B cell (primary cell): ENCODE results near the gene JKAMP. TPM values are rescaled to one million over a fixed set of nuclear protein-coding genes. Genes with fewer than 3 reads are reported as not detected.

Experiments
- ATAC-seq: fragments of 200-7000 bp; cut with Tn5 transposase; one replicate; pipeline ENCODE4 v1.10.0; 2021; ENCODE audit warnings: low read depth, mild to moderate bottlenecking, moderate number of reproducible peaks, moderate library complexity
- CTCF ChIA-PET: fragments of 350-600 bp; sonication (Branson Sonifier 250); formaldehyde crosslinking; loops from one replicate; lab custom pipeline; 2021; ENCODE audit warnings: antibody characterized with exemption, inconsistent platforms; lab: Charles Lee
- POLR2A ChIA-PET: fragments of 350-600 bp; sonication (Branson Sonifier 250); formaldehyde crosslinking; loops from one replicate; lab custom pipeline; 2021; ENCODE audit warnings: antibody characterized with exemption; lab: Charles Lee
- DNase-seq: peaks from one replicate; pipeline ENCODE4 v3.0.0; 2013
- H2AFZ ChIP-seq: 2 replicates; pipeline ENCODE4 v1.6.1; 2012; ENCODE audit warnings: mild to moderate bottlenecking, low read depth, low read length; ENCODE audit not compliant: insufficient read depth, poor library complexity, severe bottlenecking
- H3K27ac ChIP-seq, 2 donors: 1 replicate in 1 of 2; 2 replicates in 1 of 2; pipeline ENCODE4 v1.5.1; 2012 to 2013; ENCODE audit warnings: low read length in 2 of 2, mild to moderate bottlenecking in 2 of 2, moderate library complexity in 1 of 2
- H3K27me3 ChIP-seq, 4 experiments: fragments of 200-600 bp in 1 of 4; sonication (generic) in 1 of 4; replicated peaks in 1 of 4; 1 replicate in 2 of 4; 2 replicates in 2 of 4; pipeline versions ENCODE4 v1.6.1 to v1.7.0; 2013 to 2016; ENCODE audit warnings: low read length in 3 of 4, mild to moderate bottlenecking in 2 of 4, mixed read lengths in 1 of 4, moderate library complexity in 1 of 4; ENCODE audit not compliant: insufficient read depth in 4 of 4, control insufficient read depth in 3 of 4; ENCODE audit errors: control extremely low read depth in 1 of 4
- H3K36me3 ChIP-seq, 2 experiments: replicated peaks in 1 of 2; 1 replicate in 1 of 2; 2 replicates in 1 of 2; pipeline versions ENCODE4 v1.6.1 to v1.7.1; 2013; ENCODE audit warnings: low read length in 1 of 2; ENCODE audit not compliant: insufficient read depth in 2 of 2, control insufficient read depth in 1 of 2; ENCODE audit errors: control extremely low read depth in 1 of 2, extremely low read depth in 1 of 2
- H3K4me1 ChIP-seq, 2 donors: fragments of 200-600 bp in 1 of 2; sonication (generic) in 1 of 2; 1 replicate in 1 of 2; 2 replicates in 1 of 2; pipeline versions ENCODE4 v1.5.1 to v1.6.1; 2013 to 2017; ENCODE audit warnings: low read length in 2 of 2; ENCODE audit not compliant: control insufficient read depth in 2 of 2, insufficient read depth in 2 of 2
- H3K4me2 ChIP-seq: replicated peaks from 2 replicates; pipeline ENCODE3; 2012; ENCODE audit warnings: mild to moderate bottlenecking, low read depth, low read length; ENCODE audit not compliant: poor library complexity, severe bottlenecking
- H3K4me3 ChIP-seq, 5 experiments: fragments of 200-600 bp in 1 of 5; sonication (generic) in 1 of 5; 1 replicate in 3 of 5; 2 replicates in 2 of 5; pipeline versions ENCODE4 v1.5.1 to v1.7.0; 2011 to 2016; ENCODE audit warnings: low read length in 4 of 5, mild to moderate bottlenecking in 4 of 5, low read depth in 2 of 5, control low read depth in 1 of 5, moderate library complexity in 1 of 5; ENCODE audit not compliant: insufficient read depth in 1 of 5; ENCODE audit errors: control extremely low read depth in 1 of 5, extremely low read depth in 1 of 5
- H3K79me2 ChIP-seq: fragments of 200-600 bp; sonication (generic); one replicate; pipeline ENCODE4 v1.6.0; 2016; ENCODE audit warnings: low read length; ENCODE audit not compliant: control insufficient read depth, insufficient read depth
- H3K9ac ChIP-seq: fragments of 200-600 bp; sonication (generic); 2 replicates; pipeline ENCODE4 v1.6.1; 2017; ENCODE audit warnings: mild to moderate bottlenecking, low read length, moderate library complexity
- H3K9me3 ChIP-seq, 3 donors: one replicate each; pipeline versions ENCODE4 v1.6.1 to v1.7.1; 2013; ENCODE audit warnings: low read length in 2 of 3; ENCODE audit not compliant: control insufficient read depth in 2 of 3, insufficient read depth in 1 of 3; ENCODE audit errors: control extremely low read depth in 1 of 3
- H4K20me1 ChIP-seq: 2 replicates; pipeline ENCODE4 v1.6.0; 2012; ENCODE audit warnings: mild to moderate bottlenecking, low read length; ENCODE audit not compliant: insufficient read depth, control insufficient read depth, poor library complexity, severe bottlenecking
- H3K27ac Mint-ChIP-seq: one replicate; pipeline ENCODE4 v1.8.0; 2021; ENCODE audit warnings: mixed read lengths
- H3K27me3 Mint-ChIP-seq: one replicate; pipeline ENCODE4 v1.8.0; 2021; ENCODE audit warnings: mixed read lengths
- H3K4me1 Mint-ChIP-seq: one replicate; pipeline ENCODE4 v1.8.0; 2021; ENCODE audit warnings: mixed read lengths
- H3K4me3 Mint-ChIP-seq: one replicate; pipeline ENCODE4 v1.8.0; 2021; ENCODE audit warnings: mixed read lengths
- H3K9me3 Mint-ChIP-seq: one replicate; pipeline ENCODE4 v1.8.0; 2022; ENCODE audit warnings: mixed read lengths; ENCODE audit not compliant: insufficient read depth
- CTCF ChIP-seq: fragments of 200-600 bp; IDR thresholded peaks from one replicate; pipeline ENCODE4 v1.8.0; 2022; ENCODE audit warnings: antibody characterized with exemption, mild to moderate bottlenecking
- EZH2 ChIP-seq: IDR thresholded peaks from 2 replicates; pipeline ENCODE4 v1.6.1; 2012; ENCODE audit warnings: borderline replicate concordance, low read depth, mild to moderate bottlenecking, moderate library complexity, low read length; ENCODE audit not compliant: insufficient read depth, poor library complexity, severe bottlenecking
- WGBS: methylation state at CpG from one replicate; pipeline ENCODE4 v1.1.5; 2013; ENCODE audit warnings: missing lambda C conversion rate; ENCODE audit not compliant: insufficient coverage; 5-methylcytosine and 5-hydroxymethylcytosine counted together
- intact Hi-C: fragments of 100-400 bp; cut with micrococcal nuclease; formaldehyde crosslinking; loops from one replicate; pipeline ENCODE4 v1.10.0; 2022
- polyA plus RNA-seq: library from polyadenylated mRNA; depleted of rRNA; stranded (reverse); fragments of >200 nt; gene quantifications from 2 replicates; pipeline ENCODE4 v1.2.3, GENCODE V29; 2012
- total RNA-seq, 2 donors: library from RNA; stranded (reverse); fragments of 120-200 nt in 1 of 2; gene quantifications; 1 replicate in 1 of 2; 2 replicates in 1 of 2; pipeline versions ENCODE4 v1.2.3 to v1.2.4, GENCODE V29; 2013 to 2022

The JKAMP gene
- total and polyA plus RNA-seq, 2 donors (not counting 1 experiment from before 2014, with no cell fraction given): 30.3 to 32.3 TPM

GRCh38 chr14:59534361-59534987 is 50.2 kb downstream of the JKAMP start:
- 93% methylated on average over 4 of the region's 7 CpGs for WGBS
- no peak overlapping the region for H3K27ac Mint-ChIP-seq
- peaks cover 9% of the 10 kb centered on the region for H3K4me1 Mint-ChIP-seq
- DNase-seq (no peak), ATAC-seq (no peak)
- no peaks in the 10 kb centered on the region for H3K9me3 Mint-ChIP-seq
- Histone ChIP-seq H3K9me3 (no peaks in the 10 kb centered on the region), H3K79me2 (no peaks in the 10 kb centered on the region), H3K4me2 (no peak overlapping the region), H3K36me3 (no peaks in the 10 kb centered on the region), H3K4me1 (no peaks in the 10 kb centered on the region), H2AFZ (no peak overlapping the region), H4K20me1 (no peaks in the 10 kb centered on the region), H3K4me3 (no peak overlapping the region), H3K9ac (no peak overlapping the region), H3K27ac (no peak overlapping the region), H3K27me3 (peaks cover 0 to 6% (median 1%) of the 10 kb centered on the region in 4 experiments)
- ChIA-PET CTCF (no interaction called here), POLR2A (no interaction called here)
- intact Hi-C loops: no loop called here
- TF ChIP-seq EZH2 (no peak), CTCF (no peak)
- H3K27me3 Mint-ChIP-seq: peaks cover 20% of the 10 kb centered on the region
- H3K4me3 Mint-ChIP-seq: no peak overlapping the region

- CTCF ChIA-PET: no interaction called here
Observed at GRCh38 chr14:59537476-59537875, 53.2 kb downstream of the JKAMP start.

More at GRCh38 chr14:59537476-59537875, 53.2 kb downstream of the JKAMP start:
- Mint-ChIP-seq H3K27ac (no peak overlapping the region), H3K4me3 (no peak overlapping the region), H3K4me1 (peaks cover 9% of the 10 kb centered on the region), H3K9me3 (no peaks in the 10 kb centered on the region), H3K27me3 (peaks cover 10% of the 10 kb centered on the region)
- Histone ChIP-seq H3K27me3 (peaks cover 0 to 2% (median 0%) of the 10 kb centered on the region in 4 experiments), H3K9ac (no peak overlapping the region), H3K79me2 (no peaks in the 10 kb centered on the region), H3K4me2 (no peak overlapping the region), H3K4me1 (no peaks in the 10 kb centered on the region), H3K27ac (no peak overlapping the region), H3K4me3 (no peak overlapping the region), H3K9me3 (no peaks in the 10 kb centered on the region), H4K20me1 (no peaks in the 10 kb centered on the region), H3K36me3 (no peaks in the 10 kb centered on the region), H2AFZ (no peak overlapping the region)
- TF ChIP-seq EZH2 (no peak), CTCF (no peak)
- 100% methylated on average over 1 of the region's 1 CpG for WGBS
- DNase-seq (no peak), ATAC-seq (no peak)
- POLR2A ChIA-PET: no interaction called here
- intact Hi-C loops: no loop called here
